ENCODE measurements around the gene AOX1.
"Not testable (repeated sequence)": the region's sequence is repeated elsewhere in the genome, so short reads cannot be mapped to it uniquely, and the experiment has no call there.

AOX1 gene

DNA sequence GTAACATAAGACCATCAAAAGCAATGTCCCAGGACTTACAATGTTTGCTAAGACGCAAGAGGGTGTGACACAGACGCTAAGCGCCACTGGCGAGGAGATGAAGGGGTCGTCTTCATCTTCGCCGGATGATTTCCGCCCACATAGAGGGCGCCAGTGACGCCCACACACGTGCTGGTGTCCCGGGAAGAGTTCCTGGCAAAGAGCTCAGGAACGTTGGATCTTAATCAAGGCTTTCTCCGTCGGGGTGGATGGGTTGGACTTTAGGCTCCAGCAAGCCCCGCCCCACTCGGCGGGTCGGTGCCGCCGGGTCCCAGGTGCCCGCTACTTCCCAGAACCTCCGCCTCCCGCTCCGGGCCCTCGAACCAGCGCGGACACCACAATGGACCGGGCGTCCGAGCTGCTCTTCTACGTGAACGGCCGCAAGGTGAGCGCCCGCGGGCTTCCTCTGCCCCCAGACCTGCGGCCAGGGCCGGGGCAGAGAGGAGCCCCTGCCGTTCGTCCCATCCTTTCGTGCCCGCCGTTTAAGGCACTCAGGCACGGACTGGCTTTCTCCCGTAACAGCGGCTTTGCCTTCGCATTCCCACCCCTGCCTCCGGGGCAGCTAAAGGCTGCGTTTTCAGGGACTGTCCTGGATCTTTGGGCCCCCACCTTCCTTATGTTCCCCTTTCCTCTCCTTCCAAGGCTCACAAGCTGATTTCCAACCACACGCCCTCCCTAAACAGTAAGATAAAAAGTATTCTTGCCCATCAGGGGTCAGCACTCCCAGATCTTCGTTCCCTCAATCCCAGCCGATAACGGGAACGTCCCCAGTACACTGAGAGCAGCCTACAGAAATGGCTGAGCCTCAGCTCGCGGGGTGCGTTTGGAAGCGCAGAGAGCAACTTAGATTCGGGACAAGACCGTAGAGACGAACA, at the start of gene AOX1:
AOX1 (plus strand) TSS at position 285 of the 914 bp plus-strand sequence; CDS start at position 380, 95 bp downstream.
- peak in 1 of 2 donors; percentile 9 for DNase-seq

DNA sequence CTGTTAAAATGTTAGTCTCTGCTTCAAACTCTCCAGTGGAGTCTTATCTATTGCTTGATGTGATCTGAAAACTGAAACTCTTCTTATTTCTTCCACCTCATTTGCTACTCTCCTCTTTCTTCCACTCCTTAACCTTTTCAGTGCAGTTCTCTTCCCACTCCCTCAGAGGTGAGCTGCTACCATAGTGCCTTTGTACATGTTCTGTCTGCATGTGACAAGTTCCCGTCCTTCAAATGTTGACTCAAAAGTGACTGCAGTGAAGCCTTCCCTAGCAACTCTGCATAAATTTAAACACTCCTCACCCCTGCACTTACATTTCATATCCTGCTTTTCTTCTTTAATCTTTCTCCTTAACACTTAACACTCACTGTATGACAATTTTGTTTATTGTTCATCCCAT, 47.7 kb upstream of the AOX1 start:
- no peak for DNase-seq

DNA sequence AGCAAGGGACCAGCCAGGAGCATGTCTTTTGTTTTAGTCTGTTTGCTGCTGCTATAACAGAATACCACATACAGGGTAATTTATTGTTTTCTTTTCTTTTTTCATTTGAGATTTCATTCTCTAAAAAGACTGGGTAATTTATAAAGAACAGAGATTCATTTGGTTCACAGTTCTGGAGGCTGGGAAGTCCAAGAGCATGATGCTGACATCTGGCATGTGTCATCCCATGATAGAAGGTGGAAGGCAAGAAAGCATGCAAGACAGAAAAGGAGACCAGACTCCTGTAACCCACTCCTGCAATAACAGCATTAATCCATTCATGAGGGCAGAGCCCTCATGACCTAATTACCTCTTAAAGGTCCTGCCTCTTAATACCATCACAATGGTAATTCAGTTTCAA, 45.0 kb upstream of the AOX1 start:
- no peak for DNase-seq

DNA sequence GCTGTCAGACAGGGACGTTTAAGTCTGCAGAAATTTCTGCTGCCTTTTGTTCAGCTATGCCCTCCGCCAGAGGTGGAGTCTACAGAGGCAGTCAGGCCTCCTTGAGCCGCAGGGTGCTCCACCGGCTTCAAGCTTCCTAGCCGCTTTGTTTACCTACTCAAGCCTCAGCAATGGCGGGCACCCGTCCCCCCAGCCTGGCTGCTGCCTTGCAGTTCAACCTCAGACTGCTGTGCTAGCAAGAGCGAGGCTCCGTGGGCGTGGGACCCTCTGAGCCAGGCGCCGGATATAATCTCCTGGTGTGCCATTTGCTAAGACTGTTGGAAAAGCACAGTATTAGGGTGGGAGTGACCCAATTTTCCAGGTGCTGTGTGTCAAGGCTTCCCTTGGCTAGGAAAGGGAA, 19.2 kb upstream of the AOX1 start:
- not testable (repeated sequence) for DNase-seq

DNA sequence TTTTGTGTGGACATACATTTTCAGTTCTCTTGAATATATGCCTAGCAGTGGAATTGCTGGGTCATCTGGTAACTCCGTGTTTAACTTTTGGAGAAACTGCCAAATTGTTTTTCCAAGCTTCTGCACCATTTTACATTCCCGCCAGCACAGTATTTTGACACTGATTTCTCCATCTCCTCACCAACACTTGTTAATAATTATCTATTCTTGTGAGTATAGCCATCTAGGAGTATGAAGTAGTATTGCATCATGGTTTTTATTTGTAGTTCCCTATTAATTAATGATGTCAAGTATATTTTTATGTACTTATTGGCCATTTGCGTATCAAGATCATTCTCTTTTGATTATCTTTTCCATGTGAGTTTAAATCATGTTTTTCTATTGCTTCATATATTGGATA, 17.9 kb upstream of the AOX1 start:
- no peak for DNase-seq

DNA sequence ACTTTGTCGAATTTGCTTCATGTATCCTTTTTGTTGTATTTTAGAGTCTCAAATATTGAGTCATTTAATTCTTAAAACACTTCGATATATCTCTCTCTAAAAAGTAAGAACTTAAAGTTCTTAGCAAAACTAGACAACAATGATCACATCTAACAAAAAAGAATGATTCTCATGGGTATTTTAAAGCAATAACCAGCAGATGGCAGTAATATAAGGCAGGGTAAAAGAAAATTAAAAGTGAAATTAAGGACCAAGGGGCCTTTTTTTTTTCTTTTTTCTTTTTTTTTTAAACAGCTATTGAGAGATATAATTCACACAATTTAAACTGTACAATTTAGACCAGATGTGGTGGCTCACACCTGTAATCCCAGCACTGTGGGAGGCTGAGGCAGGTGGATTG, 9.9 kb upstream of the AOX1 start:
- DNase-seq = peak in 1 of 2 donors; percentile 43

DNA sequence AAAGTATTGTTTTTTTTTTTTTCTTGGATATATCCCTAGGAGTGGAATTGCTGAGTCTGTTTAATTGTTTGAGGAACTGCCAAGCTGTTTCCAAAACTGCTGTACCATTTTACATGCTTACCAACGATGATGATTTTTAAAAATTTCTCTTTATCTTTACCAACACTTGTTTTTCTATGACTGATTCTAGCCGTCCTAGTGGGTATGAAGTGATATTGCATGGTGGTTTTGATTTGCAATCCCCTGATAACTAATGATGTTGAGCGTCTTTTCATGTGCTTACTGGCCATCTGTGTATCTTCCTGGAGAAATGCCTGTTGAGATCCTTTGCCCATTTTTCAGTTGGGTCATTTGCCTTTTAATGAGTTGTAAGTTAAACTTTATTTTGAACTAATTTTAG, 8.8 kb upstream of the AOX1 start:
- DNase-seq = no peak

DNA sequence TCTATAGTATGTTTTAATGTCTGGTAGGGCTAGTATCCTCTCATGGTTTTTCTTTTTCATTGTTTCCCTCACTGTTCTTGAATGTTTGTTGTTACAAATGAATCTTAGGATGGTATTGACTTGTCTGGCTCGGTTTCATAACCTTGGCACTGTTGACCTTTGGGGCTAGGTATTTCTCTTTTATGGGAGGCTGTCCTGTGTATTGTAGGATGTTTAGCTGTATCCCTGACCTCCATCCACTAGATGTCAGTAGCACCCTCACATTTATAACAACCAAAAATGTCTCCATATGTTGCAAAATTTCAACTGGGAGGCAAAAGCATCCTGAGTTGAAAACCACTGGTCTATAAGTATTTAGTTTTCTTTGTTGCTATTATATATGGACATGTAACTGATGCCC, 7.0 kb upstream of the AOX1 start:
- peak in 1 of 2 donors; percentile 25 for DNase-seq

DNA sequence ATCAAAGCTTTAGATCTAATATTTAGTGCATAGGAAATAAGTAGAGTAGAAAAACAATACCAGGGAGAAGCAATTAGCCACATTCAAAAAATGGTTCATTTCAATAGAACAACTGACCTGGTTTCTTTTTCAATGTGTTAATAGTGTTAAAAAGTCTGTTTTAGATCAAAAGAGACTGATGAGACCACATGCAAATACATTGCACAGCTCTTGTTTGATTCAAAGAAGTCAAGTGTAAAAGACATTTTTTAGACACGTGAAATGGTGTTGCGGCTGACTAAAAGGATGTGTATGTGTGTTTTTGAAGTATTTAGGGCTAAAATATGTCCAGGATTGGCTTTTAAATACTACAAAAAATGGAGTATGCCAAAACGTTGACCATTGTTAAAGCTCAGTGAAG, 1.2 kb upstream of the AOX1 start:
- DNase-seq = no peak

DNA sequence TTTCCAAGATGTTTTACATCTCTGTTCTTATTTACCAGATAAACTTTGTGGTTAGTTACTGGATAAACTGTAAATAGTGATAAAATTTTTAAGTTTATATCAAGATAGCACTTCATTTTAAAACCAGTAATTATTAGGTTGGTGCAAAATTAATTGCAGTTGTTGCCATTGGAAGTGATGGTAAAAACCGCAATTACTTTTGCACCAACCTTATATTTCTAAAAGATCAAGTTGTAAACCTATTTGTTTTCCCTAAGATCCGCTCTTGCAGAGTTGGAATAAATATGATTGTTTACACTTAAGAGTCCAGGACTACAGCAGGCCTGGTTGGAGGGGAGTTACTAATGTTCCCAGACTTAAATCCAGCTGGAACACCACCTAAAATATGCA, 479 bp upstream of the AOX1 start:
- DNase-seq = no peak

DNA sequence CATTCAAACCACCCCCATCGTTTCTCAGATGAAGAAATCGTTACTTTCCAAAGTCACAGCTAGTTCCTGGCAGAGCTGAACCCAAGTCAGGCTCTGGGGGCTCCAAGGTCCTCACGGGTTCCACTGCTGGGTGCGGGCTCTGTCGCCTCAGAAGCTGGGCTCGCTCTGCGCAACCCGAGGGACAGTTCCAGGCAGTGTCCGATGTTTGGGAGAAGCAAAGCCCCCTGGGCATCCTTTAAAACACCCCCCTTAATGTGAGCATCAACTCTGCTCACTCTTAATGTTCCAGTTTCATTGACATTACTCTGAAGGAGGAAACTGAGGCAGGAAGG, 796 bp downstream of the AOX1 start:
- no peak for DNase-seq

DNA sequence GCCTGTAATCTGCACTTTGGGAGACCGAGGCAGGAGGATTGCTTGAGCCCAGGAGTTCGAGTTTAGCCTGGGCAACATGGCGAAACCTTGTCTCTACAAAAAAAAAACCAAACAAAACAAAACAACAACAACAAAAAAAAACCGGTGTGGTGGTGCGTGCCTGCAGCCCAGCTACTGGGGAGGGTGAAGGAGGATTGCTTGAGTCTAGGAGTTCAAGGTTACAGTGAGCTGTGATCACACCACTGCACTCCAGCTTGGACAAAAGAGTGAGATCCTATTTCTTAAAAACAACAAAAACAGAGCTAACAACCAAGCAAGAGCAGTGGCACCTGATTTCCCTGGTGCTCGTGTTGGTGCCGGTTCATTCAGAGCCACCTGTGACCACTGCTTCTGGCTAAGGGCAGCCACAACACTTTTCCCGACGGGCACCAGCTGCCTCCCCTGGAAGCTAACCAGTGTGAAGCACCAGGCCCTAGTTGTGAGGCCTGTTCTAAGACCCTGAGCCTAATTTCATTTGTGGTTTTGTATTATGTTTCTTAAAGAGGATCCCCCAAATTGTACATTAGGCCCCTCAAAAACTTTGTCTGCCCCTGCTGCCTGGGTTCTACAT, 1.3 kb downstream of the AOX1 start:
- DNase-seq = no peak

DNA sequence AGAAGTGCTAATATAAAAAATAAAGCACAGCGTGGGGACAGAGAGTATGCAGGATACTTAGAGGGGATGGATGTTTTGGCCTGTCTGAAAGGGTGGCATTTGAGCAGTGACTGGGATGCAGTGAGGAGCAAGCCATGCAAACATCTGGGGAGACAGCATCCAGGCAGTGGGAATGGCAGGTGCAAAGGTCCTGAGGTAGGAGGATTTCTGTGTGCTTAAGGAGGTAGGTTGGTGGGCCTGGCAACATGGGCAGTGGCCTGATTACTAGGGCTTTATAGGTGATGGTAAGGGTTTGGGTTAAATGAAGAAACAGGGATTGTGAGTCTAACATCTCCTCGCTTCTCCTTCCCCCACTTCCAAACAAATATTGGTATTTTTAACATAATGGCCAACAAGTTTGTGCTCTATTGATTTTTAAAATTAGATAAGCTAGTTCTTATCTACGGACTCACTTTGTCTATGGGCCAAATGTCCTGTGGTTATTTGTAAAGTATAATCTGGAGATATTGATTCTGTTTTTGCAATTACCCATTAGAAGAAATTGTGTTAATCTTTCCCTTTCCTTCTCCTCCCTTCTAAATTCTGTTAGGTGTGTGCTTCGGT, 2.4 kb downstream of the AOX1 start:
- DNase-seq = no peak

DNA sequence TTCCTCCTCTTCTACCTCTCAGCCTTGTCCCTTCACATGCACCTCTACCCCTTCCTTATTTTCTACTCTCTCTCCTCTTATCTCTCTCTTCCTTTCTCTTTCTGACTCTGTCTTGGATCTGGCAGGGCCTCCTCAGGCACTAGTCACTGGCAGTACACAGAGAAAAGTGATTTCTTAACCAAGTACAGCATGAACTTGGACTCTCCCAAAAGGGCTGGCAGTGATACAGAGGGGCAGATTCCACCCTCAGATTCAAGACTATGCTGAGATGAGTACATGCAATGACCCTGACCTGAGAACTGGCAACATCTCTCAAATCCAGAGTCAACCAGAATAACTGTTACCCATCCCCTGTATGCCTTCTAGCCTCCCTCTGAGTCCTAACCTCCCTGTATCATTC, 4.3 kb downstream of the AOX1 start:
- DNase-seq = no peak

DNA sequence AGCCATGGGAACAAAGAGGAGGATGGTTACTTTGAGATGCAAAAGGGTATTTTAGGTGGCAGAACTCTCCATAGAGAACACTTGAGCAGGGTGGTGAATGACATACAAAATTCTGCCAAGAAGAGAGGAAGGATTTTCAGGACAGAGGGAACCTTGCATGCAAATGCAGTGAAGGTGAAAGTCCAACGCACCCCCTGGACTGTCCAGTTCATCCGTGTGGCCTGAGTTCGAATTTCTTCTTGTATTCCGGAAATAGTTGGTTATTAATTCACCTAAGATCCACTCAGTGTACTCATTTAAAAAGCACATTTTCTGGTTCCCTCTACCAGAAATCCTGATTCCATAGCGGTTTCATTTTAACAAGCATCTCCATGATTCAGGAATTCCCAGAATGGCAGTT, 5.5 kb downstream of the AOX1 start:
- no peak for DNase-seq

DNA sequence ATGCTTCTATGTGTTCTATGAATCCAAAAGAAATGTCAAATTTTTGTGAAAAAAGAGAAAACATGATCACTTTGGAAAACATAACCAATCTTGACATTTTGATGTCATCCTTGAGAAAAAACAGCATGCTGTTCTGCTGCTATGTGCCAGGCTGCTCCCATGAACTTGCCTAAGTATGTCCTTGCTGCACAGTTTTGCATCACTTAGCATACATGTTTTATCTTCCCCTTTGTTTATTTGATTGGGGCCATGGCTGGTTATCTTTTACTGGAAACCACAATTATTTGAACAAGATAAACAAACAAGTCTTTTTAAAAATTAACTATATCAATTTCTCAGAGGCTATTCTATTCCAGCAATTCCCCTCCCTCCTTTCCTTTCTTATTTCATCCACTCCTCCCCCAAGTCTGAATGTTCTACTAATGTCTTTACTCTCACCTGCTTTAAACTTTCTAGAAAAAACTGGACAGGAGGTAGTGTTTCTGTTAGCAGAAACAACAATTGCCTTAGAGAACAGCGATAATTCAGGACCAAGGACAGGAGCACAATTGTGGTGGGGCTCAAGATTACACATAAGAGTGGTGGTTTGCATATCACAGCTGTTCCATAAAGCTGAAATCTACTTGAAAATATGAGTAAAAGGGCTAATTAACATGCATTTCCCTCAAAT, 6.7 kb downstream of the AOX1 start:
- DNase-seq = no peak

DNA sequence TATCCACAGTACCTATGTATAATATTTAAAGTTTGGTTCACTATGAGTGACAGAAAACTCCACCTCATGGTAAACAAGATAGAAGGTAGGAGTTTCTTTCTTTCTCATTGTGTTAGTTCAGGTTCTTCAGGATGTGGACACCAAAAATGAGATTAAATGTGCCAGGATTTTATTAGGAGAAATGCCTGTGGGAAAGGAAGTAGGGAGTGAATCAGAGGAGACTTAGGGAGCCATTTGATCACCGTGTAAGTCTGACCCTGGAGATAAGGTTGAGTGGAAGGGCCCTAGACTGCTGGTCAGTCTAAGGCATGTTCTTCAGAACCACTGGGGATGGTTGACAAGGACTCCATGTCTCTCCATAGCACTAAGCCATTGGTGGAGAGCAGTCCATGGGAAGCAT, 8.1 kb downstream of the AOX1 start:
- no peak for DNase-seq

DNA sequence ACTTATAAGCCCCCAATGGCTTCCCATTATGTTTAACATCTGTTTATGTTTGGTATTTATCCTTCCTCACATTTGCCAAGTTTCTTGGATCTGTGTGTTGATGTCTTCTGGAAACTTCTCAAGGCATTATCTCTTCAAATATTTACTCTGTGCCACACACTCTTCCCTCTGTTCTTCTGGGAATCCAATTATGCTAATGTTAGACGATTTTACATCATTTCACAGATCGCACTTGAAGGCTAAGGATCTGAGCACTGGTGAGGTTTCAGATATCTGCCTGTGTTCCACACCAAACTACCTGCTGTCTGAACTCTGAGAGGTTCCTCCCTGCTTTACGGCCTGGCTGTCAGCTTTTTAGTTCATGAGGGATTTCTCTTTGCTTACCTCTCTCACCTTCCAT, 10.1 kb downstream of the AOX1 start:
- DNase-seq = no peak

DNA sequence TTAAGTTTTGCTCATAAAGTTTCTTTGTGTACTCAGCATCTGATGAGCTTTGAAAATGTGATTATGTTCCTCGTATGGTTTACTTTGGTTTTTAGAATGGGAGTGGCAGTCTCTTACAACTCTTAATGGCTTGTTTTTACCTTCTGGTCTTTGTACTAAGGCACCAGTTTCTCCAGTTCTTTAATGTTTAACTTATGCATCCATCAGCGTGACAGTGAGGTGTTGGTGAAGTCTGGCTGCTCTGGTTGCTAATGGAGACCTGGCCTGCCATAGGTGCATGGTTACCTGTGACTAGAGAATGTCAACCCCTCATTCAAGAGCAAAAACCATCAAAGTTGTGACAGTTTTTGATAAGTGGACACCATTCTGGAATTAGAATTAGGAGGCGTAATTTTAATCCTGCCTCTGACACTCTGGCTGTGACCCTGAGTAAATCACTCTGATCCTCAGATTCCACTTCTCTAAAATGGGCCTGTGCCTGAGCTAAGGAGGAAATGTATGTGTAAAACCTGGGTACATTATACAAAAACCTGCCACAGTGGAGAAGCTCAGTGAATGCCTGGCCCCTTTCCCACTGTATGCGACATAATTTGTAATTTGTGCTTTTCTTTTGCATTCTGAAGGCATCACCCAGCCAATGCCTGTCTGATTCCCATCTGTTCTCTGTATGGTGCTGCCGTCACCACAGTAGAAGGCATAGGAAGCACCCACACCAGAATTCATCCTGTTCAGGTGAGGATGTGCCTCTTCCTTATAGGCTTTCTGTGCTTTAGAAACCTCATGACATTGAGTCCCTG, 11.2 kb downstream of the AOX1 start:
- no peak for DNase-seq

DNA sequence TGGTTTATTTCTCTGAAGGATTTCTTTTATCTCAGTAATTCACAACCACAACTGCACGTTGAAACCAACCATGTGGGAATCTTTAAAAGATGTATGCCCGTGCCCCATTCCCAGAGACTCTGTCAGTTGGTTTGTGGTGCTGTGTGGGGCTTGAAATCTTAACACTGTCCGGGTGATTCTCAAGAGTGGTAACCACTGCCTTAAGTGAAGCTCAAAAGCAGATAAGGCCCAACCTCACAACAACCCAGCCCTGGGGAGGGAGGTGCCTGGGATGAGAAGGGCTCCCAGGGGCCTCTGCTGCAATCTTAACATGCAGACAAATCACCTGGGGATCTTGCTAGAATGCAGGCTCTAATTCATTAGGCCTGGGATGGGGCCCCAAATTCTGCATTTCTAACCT, 13.4 kb downstream of the AOX1 start:
- no peak for DNase-seq

DNA sequence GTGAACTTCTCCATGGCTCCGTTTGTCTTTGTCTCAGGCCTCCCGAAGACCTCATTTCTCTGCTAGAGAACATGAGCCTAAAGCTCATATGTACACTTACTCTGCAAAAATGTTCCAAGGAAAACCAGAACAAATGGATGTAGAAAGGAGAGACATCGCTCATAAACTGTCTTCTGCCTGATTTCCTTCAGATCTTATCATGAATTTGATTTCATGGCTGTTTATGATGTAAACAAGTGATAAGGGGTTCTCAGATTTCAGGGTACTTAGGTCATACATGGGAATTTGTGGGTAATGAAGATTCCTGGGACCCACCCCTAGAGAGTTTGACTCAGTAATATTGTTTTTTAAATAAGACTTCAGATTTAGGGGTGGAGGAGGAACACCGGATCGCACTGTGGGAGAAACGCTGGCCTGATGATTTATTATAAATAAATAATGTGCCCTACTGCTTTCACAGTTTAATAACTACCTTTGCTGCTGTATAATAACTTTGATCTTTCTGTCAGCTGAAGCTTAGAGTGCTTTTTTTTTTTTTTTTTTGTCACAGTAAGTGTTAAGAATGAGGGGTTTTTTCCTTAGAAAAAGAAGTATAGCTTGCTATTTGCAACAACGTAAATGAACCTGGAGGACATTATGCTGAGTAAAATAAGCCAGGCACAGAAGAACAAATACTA, 14.9 kb downstream of the AOX1 start:
- DNase-seq = no peak

DNA sequence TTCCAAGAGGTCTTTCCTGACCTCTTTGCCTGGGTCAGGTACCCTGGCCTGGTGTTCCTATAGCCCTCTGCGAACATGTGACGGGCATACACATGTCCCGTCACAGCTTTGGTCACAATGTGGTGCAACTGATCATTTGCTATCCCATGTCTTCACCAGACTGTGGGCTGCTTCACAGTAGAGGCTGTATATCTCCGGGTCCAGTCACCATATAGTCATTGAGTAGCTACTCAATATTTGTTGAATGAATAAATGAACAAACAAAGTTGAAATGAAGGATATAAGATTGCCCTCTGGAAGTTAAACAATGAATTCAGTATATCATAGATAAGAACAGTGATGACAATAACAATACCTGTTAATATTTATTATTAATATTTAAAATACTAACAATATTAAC, 16.8 kb downstream of the AOX1 start:
- DNase-seq = no peak
